ENCODE results near the gene SUSD4.

GRCh38 chr1:223249854-223250631 is 113.9 kb downstream of the SUSD4 start:
- TF ChIP-seq CTCF (conservative IDR thresholded peaks at IDR 0.05; ENCODE audit: low read length) (no peak), EZH2phosphoT487 (IDR thresholded peaks at IDR 0.05; ENCODE audit: borderline replicate concordance) (no peak)
